Neuronal stem cell (in vitro differentiated cells): ENCODE results near the gene CACNA1H.

Experiments
- DNase-seq: peaks from one replicate; pipeline ENCODE4 v3.0.0-alpha.2; 2013; ENCODE audit warnings: low spot score
- H2AFZ ChIP-seq: one replicate; pipeline ENCODE4 v1.6.1; 2013; ENCODE audit warnings: mild to moderate bottlenecking, low read length, inconsistent platforms
- H2AK5ac ChIP-seq: 2 replicates; pipeline ENCODE4 v1.6.1; 2013; ENCODE audit warnings: low read depth, mild to moderate bottlenecking, inconsistent platforms, low read length, moderate library complexity, mixed read lengths
- H2BK120ac ChIP-seq: 2 replicates; pipeline ENCODE4 v1.6.1; 2013; ENCODE audit warnings: low read depth, mild to moderate bottlenecking, inconsistent platforms, low read length, moderate library complexity, mixed read lengths
- H2BK12ac ChIP-seq: one replicate; pipeline ENCODE4 v1.6.1; 2013; ENCODE audit warnings: low read length, inconsistent platforms
- H2BK15ac ChIP-seq: 2 replicates; pipeline ENCODE4 v1.6.1; 2013; ENCODE audit warnings: mild to moderate bottlenecking, low read length, inconsistent platforms, mixed read lengths
- H2BK5ac ChIP-seq: one replicate; pipeline ENCODE4 v1.6.1; 2013; ENCODE audit warnings: inconsistent platforms, mild to moderate bottlenecking, low read length, moderate library complexity
- H3K14ac ChIP-seq: one replicate; pipeline ENCODE4 v1.6.1; 2013; ENCODE audit warnings: low read length, inconsistent platforms
- H3K18ac ChIP-seq: 2 replicates; pipeline ENCODE4 v1.6.1; 2013; ENCODE audit warnings: low read length, inconsistent platforms
- H3K23ac ChIP-seq: 2 replicates; pipeline ENCODE4 v1.6.1; 2013; ENCODE audit warnings: low read depth, mild to moderate bottlenecking, mixed read lengths, low read length, inconsistent platforms; ENCODE audit not compliant: poor library complexity
- H3K27ac ChIP-seq: replicated peaks from 3 replicates; pipeline ENCODE4 v1.5.1; 2013; ENCODE audit warnings: low read length, inconsistent platforms
- H3K27me3 ChIP-seq, 3 experiments: 2 replicates each; pipeline ENCODE4 v1.6.1; 2013; ENCODE audit warnings: low read length in 3 of 3, mild to moderate bottlenecking in 2 of 3, inconsistent platforms in 1 of 3, low read depth in 1 of 3, mixed read lengths in 1 of 3, moderate library complexity in 1 of 3; ENCODE audit not compliant: control insufficient read depth in 3 of 3, insufficient read depth in 3 of 3
- H3K36me3 ChIP-seq, 2 donors: replicated peaks in 1 of 2; 2 replicates each; pipeline ENCODE4 v1.6.1; 2013; ENCODE audit warnings: low read length in 2 of 2; ENCODE audit not compliant: control insufficient read depth in 2 of 2, insufficient read depth in 2 of 2
- H3K4ac ChIP-seq: 2 replicates; pipeline ENCODE4 v1.6.1; 2013; ENCODE audit warnings: inconsistent platforms, mild to moderate bottlenecking, low read length, moderate library complexity
- H3K4me1 ChIP-seq, 2 donors: 1 replicate in 1 of 2; 2 replicates in 1 of 2; pipeline ENCODE4 v1.6.1; 2013; ENCODE audit warnings: low read length in 2 of 2, low read depth in 1 of 2; ENCODE audit not compliant: control insufficient read depth in 2 of 2, insufficient read depth in 1 of 2
- H3K4me2 ChIP-seq: one replicate; pipeline ENCODE4 v1.6.1; 2013; ENCODE audit warnings: mild to moderate bottlenecking, low read length, inconsistent platforms; ENCODE audit not compliant: insufficient read depth, poor library complexity, severe bottlenecking
- H3K4me3 ChIP-seq, 2 donors: 2 replicates each; pipeline ENCODE4 v1.5.1; 2013; ENCODE audit warnings: low read length in 2 of 2, mild to moderate bottlenecking in 2 of 2, inconsistent platforms in 1 of 2, moderate library complexity in 1 of 2
- H3K79me1 ChIP-seq: one replicate; pipeline ENCODE4 v1.6.1; 2013; ENCODE audit warnings: low read depth, mild to moderate bottlenecking, inconsistent platforms, low read length, moderate library complexity
- H3K9ac ChIP-seq: one replicate; pipeline ENCODE4 v1.6.1; 2013; ENCODE audit warnings: mild to moderate bottlenecking, low read depth, low read length, inconsistent platforms; ENCODE audit not compliant: poor library complexity
- H3K9me3 ChIP-seq, 2 donors: replicated peaks in 1 of 2; 2 replicates each; pipeline versions ENCODE3 to v1.6.1; 2013; ENCODE audit warnings: low read length in 2 of 2, mild to moderate bottlenecking in 2 of 2, inconsistent platforms in 1 of 2, low read depth in 1 of 2, mixed read lengths in 1 of 2, moderate library complexity in 1 of 2; ENCODE audit not compliant: control insufficient read depth in 2 of 2, insufficient read depth in 1 of 2
- H4K8ac ChIP-seq: one replicate; pipeline ENCODE4 v1.6.1; 2013; ENCODE audit warnings: low read depth, mild to moderate bottlenecking, inconsistent platforms, low read length, moderate library complexity
- H4K91ac ChIP-seq: one replicate; pipeline ENCODE4 v1.6.1; 2013; ENCODE audit warnings: low read length, low read depth, mild to moderate bottlenecking, inconsistent platforms; ENCODE audit not compliant: poor library complexity
- WGBS, 2 donors: extraction: QIAGEN DNeasy Blood & Tissue Kit; methylation state at CpG; one replicate each; pipeline ENCODE4 v1.1.7; 2013; ENCODE audit warnings: missing lambda C conversion rate in 2 of 2, mixed read lengths in 1 of 2; ENCODE audit not compliant: insufficient read length in 2 of 2, insufficient replicate concordance in 1 of 2; ENCODE audit errors: extremely low coverage in 2 of 2; 5-methylcytosine and 5-hydroxymethylcytosine counted together

Gene CACNA1H

GRCh38 chr16:1126044-1126443 lies 26.9 kb upstream of the CACNA1H start:
- Histone ChIP-seq H3K4me3 (no peak overlapping the region), H3K27me3 (peaks cover 0 to 25% (median 0%) of the 10 kb centered on the region in 3 experiments), H3K4me2 (no peak overlapping the region), H3K23ac (no peak overlapping the region), H3K27ac (no peak overlapping the region), H4K91ac (no peak overlapping the region), H2BK120ac (no peak overlapping the region), H2BK15ac (peak overlapping the region; percentile 10), H3K18ac (peak overlapping the region; percentile 57), H3K4me1 (peaks cover 8 to 10% of the 10 kb centered on the region in 2 donors), H2BK12ac (no peak overlapping the region), H4K8ac (no peak overlapping the region), H3K36me3 (no peaks in the 10 kb centered on the region), H3K4ac (no peak overlapping the region), H2BK5ac (peak overlapping the region; percentile 78), H2AFZ (no peak overlapping the region), H3K9ac (no peak overlapping the region), H2AK5ac (peak overlapping the region; percentile 54), H3K14ac (no peak overlapping the region), H3K9me3 (peaks cover 0 to 2% of the 10 kb centered on the region in 2 donors), H3K79me1 (no peaks in the 10 kb centered on the region)
- no CpG with 5 or more reads among the region's 17 CpGs for WGBS, 2 donors
- DNase-seq: no peak

GRCh38 chr16:1126586-1126985 lies 26.3 kb upstream of the CACNA1H start:
- Histone ChIP-seq H2AK5ac (peak overlapping the region; percentile 54), H3K18ac (peak overlapping the region; percentile 11), H2AFZ (no peak overlapping the region), H3K4ac (no peak overlapping the region), H3K4me2 (no peak overlapping the region), H3K9me3 (peaks cover 0 to 2% of the 10 kb centered on the region in 2 donors), H4K8ac (no peak overlapping the region), H3K27me3 (peaks cover 0 to 26% (median 0%) of the 10 kb centered on the region in 3 experiments), H3K4me3 (no peak overlapping the region), H2BK12ac (peak overlapping the region; percentile 97), H3K79me1 (peaks cover 3% of the 10 kb centered on the region), H3K4me1 (peaks cover 5 to 7% of the 10 kb centered on the region in 2 donors), H3K14ac (peak overlapping the region; percentile 94), H3K27ac (no peak overlapping the region), H2BK5ac (peak overlapping the region; percentile 78), H3K23ac (peak overlapping the region; percentile 44), H4K91ac (no peak overlapping the region), H2BK120ac (no peak overlapping the region), H3K36me3 (no peaks in the 10 kb centered on the region), H3K9ac (peak overlapping the region; percentile 82), H2BK15ac (peak overlapping the region; percentile 89)
- no peak for DNase-seq
- WGBS, 2 donors: no CpG with 5 or more reads among the region's 10 CpGs

- Histone ChIP-seq H3K79me1 (peaks cover 3% of the 10 kb centered on the region), H2BK15ac (peak overlapping the region; percentile 89), H2BK12ac (peak overlapping the region; percentile 97), H3K4ac (no peak overlapping the region), H3K36me3 (no peaks in the 10 kb centered on the region), H4K8ac (no peak overlapping the region), H3K4me2 (no peak overlapping the region), H2AK5ac (peak overlapping the region; percentile 79), H2BK120ac (no peak overlapping the region), H3K14ac (peak overlapping the region; percentile 94), H3K27ac (no peak overlapping the region), H3K23ac (peak overlapping the region; percentile 44), H3K9ac (no peak overlapping the region), H3K27me3 (peaks cover 0 to 24% (median 0%) of the 10 kb centered on the region in 3 experiments), H3K18ac (peak overlapping the region; percentile 44), H3K4me1 (peaks cover under 1 to 7% of the 10 kb centered on the region in 2 donors), H4K91ac (no peak overlapping the region), H2AFZ (no peak overlapping the region), H3K9me3 (peaks cover 0 to 2% of the 10 kb centered on the region in 2 donors), H2BK5ac (peak overlapping the region; percentile 78), H3K4me3 (no peak overlapping the region)
- WGBS, 2 donors: no CpG with 5 or more reads among the region's 16 CpGs
- no peak for DNase-seq
Measured at GRCh38 chr16:1127101-1127500, 25.8 kb upstream of the CACNA1H start.

GRCh38 chr16:1127971-1128715 lies 24.8 kb upstream of the CACNA1H start:
- no peaks in the 10 kb centered on the region for H3K36me3 ChIP-seq
- no peak overlapping the region for H3K9ac ChIP-seq
- H3K18ac ChIP-seq: peak overlapping the region; percentile 57
- peak overlapping the region; percentile 96 for H2BK15ac ChIP-seq
- H2AK5ac ChIP-seq: peak overlapping the region; percentile 74
- no peak overlapping the region for H3K14ac ChIP-seq
- H3K79me1 ChIP-seq: peaks cover 3% of the 10 kb centered on the region
- no peak for DNase-seq
- WGBS, 2 donors: no CpG with 5 or more reads among the region's 31 CpGs
- no peak overlapping the region for H3K27ac ChIP-seq
- no peak overlapping the region for H3K4me3 ChIP-seq
- H2AFZ ChIP-seq: no peak overlapping the region
- peak overlapping the region; percentile 78 for H2BK5ac ChIP-seq
- no peak overlapping the region for H2BK120ac ChIP-seq
- H3K9me3 ChIP-seq: peaks cover 0 to 2% of the 10 kb centered on the region in 2 donors
- no peak overlapping the region for H3K4me2 ChIP-seq
- H4K8ac ChIP-seq: no peak overlapping the region
- H3K4ac ChIP-seq: no peak overlapping the region
- H2BK12ac ChIP-seq: no peak overlapping the region
- peaks cover 0 to 24% (median 0%) of the 10 kb centered on the region in 3 experiments for H3K27me3 ChIP-seq
- peaks cover 0 to 7% of the 10 kb centered on the region in 2 donors for H3K4me1 ChIP-seq
- H3K23ac ChIP-seq: no peak overlapping the region
- H4K91ac ChIP-seq: no peak overlapping the region
